DMS114 treated with DMSO at 0.1 percent for 48 hours (cell line): ENCODE data around the gene GPR84.
A peak's percentile ranks its signal among the peaks of the same experiment; 100 is the strongest.
"Not testable (repeated sequence)": the region's sequence is repeated elsewhere in the genome, so short reads cannot be mapped to it uniquely, and the experiment has no call there.

Experiments
- DNase-seq: peaks from one replicate; lab custom pipeline; 2025; ENCODE audit not compliant: unreplicated experiment; lab: John Stamatoyannopoulos, UW

Gene GPR84

DNA sequence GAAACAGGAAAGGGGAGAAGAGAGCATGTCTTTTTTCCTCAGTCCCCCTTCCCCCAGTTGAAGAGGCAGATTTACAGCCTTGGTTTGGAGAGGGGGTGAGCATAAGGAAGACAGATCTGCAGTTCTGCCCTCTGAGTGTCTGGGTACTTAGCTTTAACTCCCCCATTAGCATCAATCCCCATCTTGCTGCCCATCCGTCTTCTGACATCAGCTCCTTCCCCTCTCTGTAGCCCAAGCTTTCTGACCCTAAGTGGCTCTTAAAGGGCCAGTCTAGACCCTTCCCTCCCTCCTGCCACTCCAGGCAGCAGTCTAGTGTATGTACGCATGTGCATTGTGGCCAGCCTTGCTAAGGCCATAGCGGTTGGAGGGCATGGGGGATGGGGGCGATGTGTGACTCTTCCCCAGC, 7.3 kb downstream of the GPR84 start:
- peak; percentile 24 for DNase-seq

DNA sequence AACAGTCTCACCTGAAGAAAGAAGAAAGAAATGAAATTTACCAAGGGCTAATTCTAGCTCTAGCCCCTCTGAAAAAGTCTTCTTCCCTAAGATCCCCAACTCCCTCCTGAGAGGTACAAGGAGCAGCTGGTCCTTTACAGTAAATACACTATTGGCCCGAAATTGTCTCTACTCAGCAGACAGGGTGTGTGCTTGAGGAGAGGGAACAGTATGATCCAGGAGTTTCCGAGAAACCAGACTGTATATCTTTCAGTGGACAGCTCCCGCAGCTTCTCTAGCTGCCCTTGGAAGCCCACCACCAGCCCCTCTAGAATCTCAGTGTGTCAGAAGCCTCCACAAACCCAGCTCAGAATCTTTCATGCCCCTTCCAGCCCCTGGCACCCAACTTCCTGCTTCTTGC, 8.1 kb downstream of the GPR84 start:
- DNase-seq: no peak

DNA sequence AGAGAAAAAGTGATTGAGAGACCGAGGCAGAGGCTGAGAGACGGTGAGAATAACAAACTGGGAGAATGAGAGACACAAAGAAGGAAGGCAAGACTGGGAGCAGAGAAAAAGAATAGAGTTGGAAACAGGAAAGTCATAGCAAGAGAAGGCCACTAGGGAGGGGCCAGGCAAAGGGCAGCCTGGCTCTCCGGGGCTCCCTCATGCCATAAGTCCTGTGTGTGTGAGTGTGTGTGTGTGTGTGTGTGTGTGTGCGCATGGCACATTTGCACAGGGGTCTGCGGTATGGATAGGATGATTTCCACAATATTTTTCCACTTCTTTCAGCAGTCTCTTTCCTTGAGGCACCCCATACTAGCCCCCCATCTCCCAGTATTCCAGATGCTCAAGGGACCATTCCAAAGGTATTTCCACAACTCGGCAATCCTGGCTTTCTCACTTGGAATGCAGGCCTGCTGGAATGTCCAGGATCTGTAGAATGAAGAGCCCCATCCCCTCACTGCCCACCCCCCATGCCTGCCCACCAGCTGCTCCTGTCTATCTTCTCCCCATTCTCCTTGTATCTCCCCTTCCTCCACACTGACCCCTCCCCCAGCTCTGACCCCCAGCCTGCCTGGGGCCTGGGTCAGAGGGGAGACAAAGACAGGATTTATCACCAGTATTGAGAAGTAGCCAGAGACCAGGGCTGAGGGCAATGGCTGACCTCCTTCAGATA, 9.0 kb downstream of the GPR84 start:
- DNase-seq: no peak

DNA sequence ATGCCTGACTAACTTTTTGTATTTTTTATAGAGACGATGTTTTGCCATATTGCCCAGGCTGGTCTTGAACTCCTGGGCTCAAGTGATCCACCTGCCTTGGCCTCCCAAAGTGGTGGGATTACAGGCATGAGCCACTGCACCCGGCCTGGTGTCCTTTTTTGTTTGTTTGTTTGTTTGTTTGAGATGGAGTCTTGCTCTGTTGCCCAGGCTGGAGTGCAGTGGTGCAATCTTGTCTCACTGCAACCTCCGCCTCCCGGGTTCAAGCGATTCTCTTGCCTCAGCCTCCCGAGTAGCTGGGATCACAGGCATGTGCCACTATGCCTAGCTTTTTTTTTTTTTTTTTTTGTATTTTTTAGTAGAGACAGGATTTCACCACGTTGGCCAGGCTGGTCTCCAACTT, 10.0 kb downstream of the GPR84 start:
- DNase-seq: not testable (repeated sequence)

DNA sequence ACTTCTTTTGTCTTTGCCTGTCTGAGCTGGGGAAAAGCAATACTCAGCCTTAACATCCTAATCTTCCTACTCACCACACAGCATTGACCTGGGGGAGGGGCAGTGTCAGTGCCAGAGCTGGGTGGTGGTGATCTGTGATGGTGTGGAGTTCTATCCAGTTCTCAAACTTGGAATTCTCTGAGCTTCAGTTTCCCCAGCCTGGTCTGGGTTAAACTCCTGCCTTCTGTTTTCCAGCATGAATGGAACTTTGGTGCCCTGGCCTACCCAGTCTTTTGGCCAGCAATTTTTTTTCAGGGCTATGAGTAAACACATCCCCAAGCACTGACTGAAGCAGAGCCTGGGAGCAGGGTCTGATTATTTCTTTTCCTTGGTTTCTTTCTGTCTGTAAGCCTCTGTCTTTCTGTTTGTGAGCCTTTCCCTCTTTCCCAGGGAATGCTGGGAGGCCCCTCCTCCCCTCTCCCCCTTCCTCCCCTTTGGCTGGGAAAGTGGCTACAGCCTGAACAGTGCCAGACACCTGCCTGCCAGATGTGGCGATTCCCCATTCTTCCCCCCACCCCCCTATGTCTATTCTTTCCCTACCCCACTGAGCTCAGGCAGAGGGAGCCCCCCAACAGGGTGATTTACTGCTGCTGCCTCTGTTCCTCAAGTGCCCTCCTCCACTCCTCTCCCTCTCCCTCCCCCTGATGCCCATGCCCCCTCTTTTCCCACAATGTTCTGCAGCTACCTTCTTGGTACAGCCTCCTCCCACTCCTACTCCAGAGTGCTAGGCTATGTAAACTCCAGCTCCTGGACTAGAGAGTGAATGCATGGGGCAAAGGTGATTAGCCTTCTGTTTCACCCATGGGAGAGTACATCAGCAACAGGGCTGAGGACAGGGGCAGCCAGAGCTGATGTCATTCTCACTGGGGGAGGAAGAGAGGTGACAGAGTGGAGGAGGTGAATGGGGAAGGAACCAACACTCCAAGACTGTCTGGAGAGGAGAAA, 11.1 kb downstream of the GPR84 start:
- DNase-seq: no peak

DNA sequence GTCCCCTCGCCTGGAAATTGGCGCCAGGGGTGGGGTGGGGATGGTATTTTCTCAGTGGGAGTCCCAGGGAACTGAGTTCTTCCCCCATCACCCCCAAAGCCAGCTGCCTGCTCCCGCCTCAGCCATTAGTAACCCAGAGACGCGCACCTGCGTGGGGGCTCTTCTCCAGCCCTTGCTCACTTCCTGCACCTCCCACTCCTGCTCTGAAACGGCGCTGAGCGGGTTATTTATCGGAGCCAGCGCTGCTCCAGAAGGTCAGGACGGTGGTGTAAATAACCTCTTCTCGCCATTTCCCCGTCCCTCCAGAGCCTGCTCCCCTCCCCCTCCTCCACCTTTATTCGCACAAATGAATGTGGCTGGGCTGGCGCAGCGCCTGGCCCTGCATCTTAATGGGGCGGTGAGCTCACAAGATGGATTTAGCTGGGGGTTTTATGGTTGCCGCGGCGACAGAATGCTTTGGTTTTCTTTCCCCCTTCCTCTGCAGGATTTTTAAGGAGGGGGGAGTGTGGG, 12.2 kb downstream of the GPR84 start:
- no peak for DNase-seq

DNA sequence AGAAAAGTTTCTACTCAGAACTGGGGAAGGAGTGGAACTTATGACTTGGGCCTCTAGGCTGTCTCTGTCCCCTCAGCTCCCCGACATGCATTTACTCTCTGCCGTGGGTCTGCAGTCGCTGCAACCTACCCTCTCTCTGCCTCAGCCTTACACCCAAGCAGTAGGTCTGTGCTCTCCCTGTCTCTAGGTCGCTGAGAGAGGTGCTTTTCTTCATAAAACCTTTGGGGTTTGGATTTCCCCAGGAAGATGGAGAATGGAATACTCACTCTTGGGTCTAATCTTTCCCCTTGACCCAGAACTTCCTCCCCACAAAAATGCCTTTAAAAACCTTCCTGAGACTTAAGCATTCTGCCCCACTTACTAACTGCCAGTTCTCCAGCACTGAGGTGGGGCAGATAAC, 12.9 kb downstream of the GPR84 start:
- DNase-seq: no peak

DNA sequence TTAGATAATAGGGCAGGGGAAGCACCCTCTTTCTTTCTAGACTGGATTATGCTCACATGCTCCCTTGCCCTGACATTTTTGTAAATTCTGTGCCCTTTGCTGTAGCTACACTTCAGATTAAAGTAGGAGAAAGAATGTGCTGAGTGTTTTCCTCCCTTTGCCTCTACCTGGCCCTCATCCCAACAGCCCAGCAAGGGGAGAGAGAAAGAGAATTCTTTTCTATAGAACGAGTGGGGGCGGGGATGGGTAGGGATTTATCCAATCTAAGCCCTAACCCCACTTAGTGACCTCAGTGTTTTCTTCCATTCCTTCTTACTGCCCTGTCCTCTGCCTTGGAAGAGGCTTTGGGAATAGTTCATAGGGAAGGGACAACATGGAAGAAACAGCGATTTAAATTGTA, 13.5 kb downstream of the GPR84 start:
- DNase-seq: no peak

DNA sequence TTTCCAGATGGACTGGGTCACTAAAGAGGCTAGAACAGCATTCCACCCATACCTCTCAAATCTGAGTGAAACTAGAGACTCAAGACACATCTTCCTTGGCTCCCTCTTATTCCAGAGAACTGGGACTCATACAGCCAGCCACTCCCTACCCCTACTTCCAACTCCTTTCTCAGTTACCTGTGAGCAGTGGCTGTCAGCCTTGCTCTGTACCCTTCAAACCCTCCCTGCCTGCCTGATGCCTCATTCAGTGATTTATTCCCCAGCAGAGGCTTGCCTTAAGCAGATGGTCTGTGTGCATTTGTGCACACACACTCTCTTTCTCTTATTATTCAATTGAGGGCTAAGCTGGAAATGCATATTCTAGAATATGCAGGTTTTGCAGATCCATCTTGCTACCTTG, 14.6 kb downstream of the GPR84 start:
- no peak for DNase-seq

DNA sequence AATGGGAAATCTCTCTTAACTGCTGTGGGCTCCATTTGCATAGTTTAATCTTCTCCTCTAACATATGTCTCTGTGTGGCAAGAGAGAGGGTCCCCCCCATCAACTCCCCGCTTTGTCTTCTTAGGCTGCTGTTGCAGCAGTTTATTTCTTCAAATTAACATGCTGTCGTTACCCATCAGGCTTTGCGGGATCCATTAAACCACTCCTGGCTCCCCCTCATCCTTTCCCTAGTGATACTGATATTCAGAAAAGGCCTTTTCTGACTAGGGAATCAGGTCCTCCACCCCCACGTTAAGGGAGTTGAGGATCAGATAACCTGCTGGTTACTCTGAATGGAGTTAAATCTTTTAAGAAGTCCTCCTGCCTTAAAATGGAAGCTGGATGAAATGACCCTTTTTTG, 15.2 kb downstream of the GPR84 start:
- no peak for DNase-seq

DNA sequence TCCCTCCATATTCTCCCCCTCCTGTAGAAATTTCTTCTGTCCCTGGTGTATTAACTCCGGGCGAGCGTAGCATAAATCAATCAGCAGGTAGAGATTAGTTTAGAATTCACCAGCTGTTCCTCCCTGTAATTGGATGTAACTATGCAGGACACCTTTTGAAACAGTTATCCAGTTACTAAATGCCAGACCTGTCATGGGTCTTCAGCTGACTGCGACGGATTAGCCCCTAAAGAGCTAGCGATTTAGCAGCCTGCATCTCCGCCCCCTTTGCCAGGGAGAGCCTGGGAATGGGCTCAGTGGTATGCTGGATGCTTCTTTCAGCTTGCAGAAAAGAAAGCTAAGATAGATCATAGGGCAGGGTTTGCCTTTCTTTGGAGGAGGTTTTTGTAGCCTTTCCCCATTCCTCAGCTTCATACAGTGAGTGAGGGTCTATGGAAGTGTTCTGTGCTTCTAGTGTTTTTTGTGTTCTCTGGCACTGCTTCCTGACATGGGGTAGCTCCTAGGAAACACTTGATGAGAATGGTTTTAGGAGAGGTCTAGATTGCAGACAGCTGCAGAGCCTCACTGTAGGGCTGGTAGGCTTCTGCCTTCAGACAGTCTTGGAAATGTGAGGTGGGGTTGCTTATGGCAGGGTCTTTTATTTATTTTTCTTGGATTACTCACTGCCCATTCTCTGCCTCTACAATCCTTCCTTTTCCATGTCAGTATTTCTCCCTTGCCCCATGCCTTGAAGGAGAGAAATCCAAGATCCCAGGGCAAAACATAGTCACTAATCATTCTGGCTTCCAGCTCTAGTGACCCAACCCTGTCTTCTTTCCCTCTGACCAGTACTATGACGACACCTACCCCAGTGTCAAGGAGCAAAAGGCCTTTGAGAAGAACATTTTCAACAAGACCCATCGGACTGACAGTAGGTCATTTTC, 22.6 kb downstream of the GPR84 start:
- DNase-seq: no peak

DNA sequence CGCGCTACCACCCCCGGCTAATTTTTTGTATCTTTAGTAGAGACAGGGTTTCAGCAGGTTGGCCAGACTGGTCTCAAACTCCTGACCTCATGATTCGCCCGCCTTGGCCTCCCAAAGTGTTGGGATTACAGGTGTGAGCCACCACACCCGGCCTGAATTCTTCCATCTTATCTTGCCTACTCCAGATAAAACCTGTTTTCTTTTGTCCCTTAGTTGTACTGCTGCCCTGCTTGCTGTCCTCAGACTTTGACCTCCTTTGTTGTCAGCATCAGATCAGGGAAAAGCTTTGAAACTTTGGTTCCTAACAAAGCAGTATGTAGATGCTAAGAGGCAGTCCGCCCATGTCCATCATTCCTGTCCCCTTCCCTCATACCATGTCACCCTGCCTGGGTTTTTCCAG, 23.4 kb downstream of the GPR84 start:
- no peak for DNase-seq

DNA sequence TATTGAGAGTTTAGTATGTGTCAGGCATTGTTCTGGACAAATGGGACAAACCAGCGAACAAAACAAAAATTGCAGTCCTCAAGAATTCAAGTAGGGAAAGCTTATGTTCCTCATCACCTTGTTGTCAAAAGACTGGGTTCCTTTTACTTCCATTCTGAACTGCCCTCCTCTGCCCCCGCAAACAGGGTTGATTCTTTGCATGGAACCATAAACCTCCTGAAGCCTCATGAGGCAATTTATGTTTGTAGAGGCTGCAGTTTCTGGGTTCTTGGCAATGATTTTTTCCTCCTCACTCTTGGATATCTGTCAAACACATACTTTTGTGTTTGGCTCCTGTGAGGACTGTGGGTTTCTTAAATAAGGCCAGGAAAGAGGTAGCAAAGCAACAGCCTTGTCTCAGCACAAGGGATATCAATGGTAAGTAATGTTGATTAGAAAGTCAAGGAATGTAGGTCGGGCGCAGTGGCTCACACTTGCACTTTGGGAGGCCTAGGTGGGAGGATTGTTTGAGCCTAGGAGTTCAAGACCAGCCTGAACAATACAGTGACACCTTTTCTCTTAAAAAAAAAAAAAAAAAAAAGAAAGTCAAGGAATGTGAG, 25.5 kb downstream of the GPR84 start:
- no peak for DNase-seq

DNA sequence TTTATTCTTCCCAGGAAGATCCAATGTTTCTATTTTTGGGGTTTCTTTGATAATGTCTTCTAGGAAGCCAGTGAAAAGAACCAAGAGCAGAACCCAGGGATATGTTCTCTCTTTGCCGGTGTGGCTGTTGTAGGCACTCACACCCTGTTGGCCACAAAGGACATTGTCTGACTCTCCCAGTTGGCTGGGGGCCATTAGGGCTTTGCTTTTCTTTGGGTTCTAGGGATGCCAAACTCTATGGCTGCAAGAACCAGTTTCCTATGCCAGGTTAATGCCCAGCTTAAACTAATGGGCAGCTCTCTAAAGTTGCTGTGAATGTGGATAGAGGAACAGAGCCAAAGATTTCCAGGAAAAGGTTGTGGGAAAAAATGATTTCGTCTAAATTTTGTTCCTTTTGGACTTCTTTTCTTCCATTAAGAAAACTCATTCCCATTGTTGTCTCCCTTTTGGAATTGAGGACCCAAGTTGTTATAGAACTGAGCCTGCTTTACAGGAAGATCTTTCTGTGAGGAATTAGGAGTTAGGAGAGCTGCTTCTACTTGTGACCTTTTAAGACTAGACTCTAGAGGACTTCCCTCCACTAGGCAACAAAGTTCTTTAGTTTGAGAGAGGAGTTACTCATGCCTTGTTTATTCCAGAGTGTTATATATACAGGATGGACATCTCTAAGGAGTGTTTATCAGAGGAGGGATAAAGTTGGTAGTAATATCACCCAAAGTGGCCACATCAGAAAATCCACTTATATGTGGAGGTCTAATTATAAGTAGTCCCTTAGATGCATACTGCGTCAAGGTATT, 26.2 kb downstream of the GPR84 start:
- no peak for DNase-seq

DNA sequence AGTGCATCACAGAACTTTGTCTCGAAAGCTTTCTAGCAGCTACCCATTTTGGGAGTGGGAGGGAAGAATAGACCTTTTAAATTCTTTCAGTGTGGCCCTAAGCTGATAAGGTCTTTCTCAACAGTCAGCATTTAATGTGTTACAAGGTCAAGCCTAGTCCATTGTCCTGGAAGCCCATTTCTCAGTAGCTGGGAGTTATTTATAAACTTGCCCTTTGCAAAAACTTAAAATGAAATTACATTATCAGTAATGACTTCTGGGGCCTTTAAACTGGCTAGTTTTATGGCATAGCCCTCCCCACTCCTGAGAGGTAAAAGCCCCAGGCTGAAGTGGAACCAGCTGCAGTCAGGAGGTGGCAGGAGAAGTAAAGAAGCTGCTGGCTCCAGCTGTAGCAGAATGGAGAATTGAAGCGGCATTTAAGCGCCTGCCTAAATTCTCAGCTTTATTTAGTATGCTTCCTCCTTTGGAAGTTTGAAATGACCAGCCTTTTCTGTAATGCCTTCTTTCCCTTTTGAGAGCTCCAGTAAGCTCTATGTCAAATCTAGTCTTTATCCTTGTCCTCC, 26.9 kb downstream of the GPR84 start:
- no peak for DNase-seq

DNA sequence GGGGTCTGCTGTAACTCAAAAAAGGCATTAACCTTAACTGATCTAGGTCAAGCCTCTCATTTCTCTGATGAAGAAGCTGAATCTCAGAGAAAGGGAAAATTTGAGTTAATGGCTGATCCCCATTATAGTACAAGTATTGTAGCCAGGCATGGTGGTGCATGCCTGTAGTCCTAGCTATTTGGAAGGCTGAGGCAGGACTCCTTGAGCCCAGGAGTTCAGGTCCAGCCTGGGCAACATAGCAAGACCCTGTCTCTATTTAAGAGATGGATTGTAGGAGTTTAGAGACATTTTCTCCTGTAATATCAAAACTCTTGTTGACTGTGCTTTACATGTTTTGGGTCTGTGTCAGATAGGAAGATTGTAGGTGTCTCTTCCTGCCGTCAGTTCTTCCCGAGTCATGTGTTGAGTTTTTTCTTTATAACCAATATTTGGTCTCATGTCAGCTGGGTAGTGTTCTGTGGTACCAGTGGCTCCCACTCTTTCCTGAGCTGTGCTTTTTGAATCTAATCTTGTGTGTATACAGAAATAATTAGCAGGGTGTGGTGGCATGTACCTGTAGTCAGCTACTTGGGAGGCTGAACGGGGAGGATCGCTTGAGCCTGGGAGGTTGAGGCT, 30.8 kb downstream of the GPR84 start:
- no peak for DNase-seq

DNA sequence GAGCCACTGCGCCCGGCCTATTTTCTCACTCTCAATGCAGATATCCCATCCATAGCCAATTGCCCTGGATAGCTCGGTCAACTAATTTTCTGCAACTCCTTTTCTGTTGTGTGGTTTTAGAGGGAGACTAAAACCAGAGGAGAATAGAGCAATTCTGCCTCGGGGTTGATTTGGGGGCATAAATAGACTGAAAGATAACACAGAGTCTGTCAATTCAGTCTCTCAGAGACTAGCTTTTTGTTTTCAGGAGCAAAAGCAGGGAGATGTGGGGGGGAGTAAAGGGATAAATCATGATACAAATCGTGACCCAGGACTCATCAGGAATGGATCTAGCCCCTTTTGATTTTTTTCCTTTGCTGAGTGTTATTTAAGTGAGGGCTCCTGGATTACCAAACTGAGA, 32.8 kb downstream of the GPR84 start:
- no peak for DNase-seq

DNA sequence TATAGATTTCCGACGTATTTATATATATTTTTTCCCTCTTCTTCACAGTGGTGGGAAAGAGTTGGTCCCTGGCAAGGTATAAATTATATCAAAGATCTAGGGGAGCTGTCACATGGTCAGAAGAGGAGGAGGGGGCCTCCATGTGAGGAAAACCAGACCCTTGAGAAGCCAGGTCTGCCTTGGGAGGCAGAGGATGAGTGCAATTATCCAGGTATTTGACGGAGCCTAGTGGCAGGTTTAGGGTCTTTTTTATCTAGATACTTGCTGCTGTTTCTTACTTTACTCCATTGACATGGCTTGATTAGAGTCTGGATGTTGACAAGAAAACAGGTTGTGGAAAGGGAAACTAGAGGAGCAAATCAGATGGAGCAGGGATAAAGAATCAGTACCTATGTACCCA, 33.8 kb downstream of the GPR84 start:
- DNase-seq: no peak

DNA sequence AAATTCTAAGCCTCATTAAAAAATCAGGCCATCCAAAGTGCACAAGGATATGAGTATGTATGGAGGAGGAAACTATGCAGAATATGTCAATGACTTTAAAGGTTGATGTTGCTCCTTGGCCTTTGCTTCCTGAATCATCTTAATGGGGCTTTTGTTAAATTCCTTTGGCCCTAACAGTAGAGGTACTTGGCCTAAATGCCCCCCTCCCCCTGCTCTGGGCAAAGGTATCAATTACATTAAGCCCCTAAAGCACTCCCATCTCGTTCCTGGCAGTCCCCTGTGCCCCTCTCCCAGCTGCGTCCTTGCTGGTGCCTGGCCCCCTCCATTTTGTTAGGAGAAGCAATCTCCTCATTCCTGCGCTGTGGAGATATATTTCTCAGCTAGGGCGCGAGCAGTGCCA, 34.5 kb downstream of the GPR84 start:
- DNase-seq: no peak
